GM18858 (cell line): ENCODE data around the gene HOGA1.

Experiments used
- ATAC-seq: cut with Tn5 transposase; IDR thresholded peaks from one replicate; pipeline ENCODE4 v1.9.1; 2021; ENCODE audit not compliant: unreplicated experiment

HOGA1 gene

GRCh38 chr10:97584060-97584797 is at the start of gene HOGA1:
Gene HOGA1 (plus strand): TSS chr10:97584389. CDS start chr10:97584704, 315 bp downstream.
- ATAC-seq, result no peak

- ATAC-seq, result no peak
These were observed 49.3 kb upstream of the HOGA1 start for GRCh38 chr10:97534746-97535367.

GRCh38 chr10:97537186-97537869 is 46.9 kb upstream of the HOGA1 start:
- no peak for ATAC-seq

- no peak for ATAC-seq
These were observed 45.8 kb upstream of the HOGA1 start for GRCh38 chr10:97538411-97538810.

GRCh38 chr10:97538839-97539238 is 45.4 kb upstream of the HOGA1 start:
- ATAC-seq, result no peak

- ATAC-seq, result no peak
These were observed 44.5 kb upstream of the HOGA1 start for GRCh38 chr10:97539523-97540200.

GRCh38 chr10:97540669-97541500 is 43.3 kb upstream of the HOGA1 start:
- ATAC-seq, result no peak

- no peak for ATAC-seq
These were observed 41.8 kb upstream of the HOGA1 start for GRCh38 chr10:97542169-97543024.

- no peak for ATAC-seq
These were observed 41.1 kb upstream of the HOGA1 start for GRCh38 chr10:97543025-97543546.

GRCh38 chr10:97546456-97547270 is 37.5 kb upstream of the HOGA1 start:
- ATAC-seq, result no peak

GRCh38 chr10:97547271-97547600 is 37.0 kb upstream of the HOGA1 start:
- no peak for ATAC-seq

- ATAC-seq, result no peak
These were observed 36.2 kb upstream of the HOGA1 start for GRCh38 chr10:97547962-97548361.

GRCh38 chr10:97548828-97549455 is 35.2 kb upstream of the HOGA1 start:
- no peak for ATAC-seq

GRCh38 chr10:97549587-97550322 is 34.4 kb upstream of the HOGA1 start:
- ATAC-seq, result no peak

- no peak for ATAC-seq
These were observed 33.6 kb upstream of the HOGA1 start for GRCh38 chr10:97550336-97551149.

GRCh38 chr10:97551271-97551670 is 32.9 kb upstream of the HOGA1 start:
- no peak for ATAC-seq

GRCh38 chr10:97553575-97554031 is 30.6 kb upstream of the HOGA1 start:
- no peak for ATAC-seq
